ENCODE measurements around the gene ZNF697. TPM values are rescaled to one million over a fixed set of nuclear protein-coding genes. Genes with fewer than 3 reads are reported as not detected.

ZNF697 gene
- total and polyA plus RNA-seq, 9 donors, result 3.0 to 9.1 (median 6.2) TPM

- Histone ChIP-seq H3K4me3 (no peak overlapping the region), H3K4me1 (ENCODE audit: insufficient read depth) (no peaks in the 10 kb centered on the region), H3K27me3 (no peaks in the 10 kb centered on the region), H3K36me3 (no peaks in the 10 kb centered on the region), H3K27ac (no peak overlapping the region), H3K9me3 (no peaks in the 10 kb centered on the region)
- no peak for TF ChIP-seq POLR2A (IDR thresholded peaks at IDR 0.05)
- TF ChIP-seq EP300 (IDR thresholded peaks at IDR 0.05), result no peak
- TF ChIP-seq CTCF (IDR thresholded peaks at IDR 0.05), result no peak
- WGBS, 3 donors, result 83 to 94% (median 93%) methylated on average over 2 of the region's 2 CpGs
- intact Hi-C loops (cut with DNase I), result no loop called here
- no peak for DNase-seq
Measured at GRCh38 chr1:119681560-119681959, 33.5 kb upstream of the ZNF697 start.

GRCh38 chr1:119680723-119681122, 32.7 kb upstream of the ZNF697 start:
- intact Hi-C loops (cut with DNase I), result no loop called here
- no peak for DNase-seq
- no peak for TF ChIP-seq EP300 (IDR thresholded peaks at IDR 0.05)
- no peak for TF ChIP-seq CTCF (IDR thresholded peaks at IDR 0.05)
- no peaks in the 10 kb centered on the region for H3K4me1 ChIP-seq (ENCODE audit: insufficient read depth)
- H3K9me3 ChIP-seq, result no peaks in the 10 kb centered on the region
- H3K27ac ChIP-seq, result no peak overlapping the region
- no peak overlapping the region for H3K4me3 ChIP-seq
- no peaks in the 10 kb centered on the region for H3K27me3 ChIP-seq
- H3K36me3 ChIP-seq, result no peaks in the 10 kb centered on the region
- 76 to 83% (median 82%) methylated on average over 2 of the region's 2 CpGs for WGBS, 3 donors

- intact Hi-C loops (cut with DNase I), result no loop called here
- no peaks in the 10 kb centered on the region for H3K36me3 ChIP-seq
- no peaks in the 10 kb centered on the region for H3K4me1 ChIP-seq (ENCODE audit: insufficient read depth)
- TF ChIP-seq EP300 (IDR thresholded peaks at IDR 0.05) (no peak), POLR2A (IDR thresholded peaks at IDR 0.05) (no peak), CTCF (IDR thresholded peaks at IDR 0.05) (no peak)
- no peaks in the 10 kb centered on the region for H3K9me3 ChIP-seq
- DNase-seq, result no peak
- H3K4me3 ChIP-seq, result no peak overlapping the region
- H3K27me3 ChIP-seq, result no peaks in the 10 kb centered on the region
- H3K27ac ChIP-seq, result no peak overlapping the region
- 94 to 98% (median 95%) methylated on average over 3 of the region's 3 CpGs for WGBS, 3 donors
Measured at GRCh38 chr1:119680193-119680592, 32.1 kb upstream of the ZNF697 start.

GRCh38 chr1:119679223-119679622, 31.2 kb upstream of the ZNF697 start:
- 89 to 100% (median 94%) methylated on average over 1 of the region's 1 CpG for WGBS, 3 donors
- no peak for TF ChIP-seq POLR2A (IDR thresholded peaks at IDR 0.05)
- no peak for TF ChIP-seq EP300 (IDR thresholded peaks at IDR 0.05)
- TF ChIP-seq CTCF (IDR thresholded peaks at IDR 0.05), result no peak
- DNase-seq, result no peak
- Histone ChIP-seq H3K9me3 (no peaks in the 10 kb centered on the region), H3K27me3 (no peaks in the 10 kb centered on the region), H3K27ac (no peak overlapping the region), H3K4me1 (ENCODE audit: insufficient read depth) (peaks cover 3% of the 10 kb centered on the region), H3K36me3 (no peaks in the 10 kb centered on the region), H3K4me3 (no peak overlapping the region)
- intact Hi-C loops (cut with DNase I), result no loop called here
